Choroid plexus epithelial cell (primary cell): Measurements from ENCODE around the gene TMEM151B.

ENCODE experiments used
- DNase-seq: peaks from one replicate; pipeline ENCODE4 v3.0.0-alpha.2; 2010; ENCODE audit warnings: low read depth
- H3K4me3 ChIP-seq: 2 replicates; pipeline ENCODE4 v1.5.1; 2011; ENCODE audit warnings: low read depth, mild to moderate bottlenecking, control low read depth, low read length, moderate library complexity
- CTCF ChIP-seq: conservative IDR thresholded peaks from 2 replicates; pipeline ENCODE4 v1.5.1; 2011; ENCODE audit warnings: low read depth, mild to moderate bottlenecking, control low read depth, inconsistent platforms, low read length, moderate library complexity

Gene TMEM151B

GRCh38 chr6:44263354-44264100 lies 6.7 kb upstream of the TMEM151B start:
- no peak for TF ChIP-seq CTCF
- peak; percentile 62 for DNase-seq
- peak overlapping the region; percentile 75 for H3K4me3 ChIP-seq

GRCh38 chr6:44264154-44265006 lies 5.9 kb upstream of the TMEM151B start:
- no peak for DNase-seq
- TF ChIP-seq CTCF = no peak
- H3K4me3 ChIP-seq = peak overlapping the region; percentile 75

- peak within 1 kb of the TSS; percentile 75 for H3K4me3 ChIP-seq
- peak; percentile 36 for TF ChIP-seq CTCF
- peak; percentile 93 for DNase-seq
Measured at GRCh38 chr6:44265007-44265721, 5.1 kb upstream of the TMEM151B start, which contains the start of gene NFKBIE. Gene NFKBIE, minus strand, starts transcription at chr6:44265551. Its CDS starts 205 bp downstream, at chr6:44265346.

GRCh38 chr6:44265722-44266233 lies 4.5 kb upstream of the TMEM151B start:
- H3K4me3 ChIP-seq = no peak overlapping the region
- no peak for DNase-seq
- TF ChIP-seq CTCF = no peak

GRCh38 chr6:44266347-44266746 lies 3.9 kb upstream of the TMEM151B start:
- TF ChIP-seq CTCF = no peak
- H3K4me3 ChIP-seq = no peak overlapping the region
- no peak for DNase-seq

- no peak overlapping the region for H3K4me3 ChIP-seq
- no peak for TF ChIP-seq CTCF
- no peak for DNase-seq
Measured at GRCh38 chr6:44267252-44267651, 3.0 kb upstream of the TMEM151B start.
